Measurements from ENCODE around the gene MAML3. TPM values are rescaled to one million over a fixed set of nuclear protein-coding genes. Genes with fewer than 3 reads are reported as not detected.
"Not testable (repeated sequence)": the region's sequence is repeated elsewhere in the genome, so short reads cannot be mapped to it uniquely, and the experiment has no call there.

The MAML3 gene
- polyA plus RNA-seq, 2 donors, result 3.7 to 3.8 TPM

- 38 to 87% methylated on average over 1 of the region's 1 CpG for WGBS, 2 donors
- no peaks in the 10 kb centered on the region for H3K4me1 ChIP-seq (ENCODE audit: control insufficient read depth in 2 of 2, insufficient read depth in 2 of 2, low read length in 1 of 2)
- no peaks in the 10 kb centered on the region for H3K27me3 ChIP-seq (ENCODE audit: control insufficient read depth in 1 of 2, insufficient read depth in 2 of 2, low read length in 2 of 2)
- no peak overlapping the region for H3K27ac ChIP-seq (ENCODE audit: low read depth in 2 of 2, low read length in 1 of 2)
- no peak overlapping the region for H3K4me3 ChIP-seq (ENCODE audit: low read depth in 1 of 2, low read length in 2 of 2)
- H3K36me3 ChIP-seq (ENCODE audit: control insufficient read depth in 2 of 2, insufficient read depth in 2 of 2, low read length in 1 of 2), result peaks cover 0 to 3% of the 10 kb centered on the region in 2 donors
- H3K9me3 ChIP-seq (ENCODE audit: control insufficient read depth in 2 of 2, insufficient read depth in 1 of 2, low read depth in 1 of 2, low read length in 1 of 2), result no peaks in the 10 kb centered on the region
Measured at GRCh38 chr4:139709660-139710059, 444.3 kb downstream of the MAML3 start.

DNA sequence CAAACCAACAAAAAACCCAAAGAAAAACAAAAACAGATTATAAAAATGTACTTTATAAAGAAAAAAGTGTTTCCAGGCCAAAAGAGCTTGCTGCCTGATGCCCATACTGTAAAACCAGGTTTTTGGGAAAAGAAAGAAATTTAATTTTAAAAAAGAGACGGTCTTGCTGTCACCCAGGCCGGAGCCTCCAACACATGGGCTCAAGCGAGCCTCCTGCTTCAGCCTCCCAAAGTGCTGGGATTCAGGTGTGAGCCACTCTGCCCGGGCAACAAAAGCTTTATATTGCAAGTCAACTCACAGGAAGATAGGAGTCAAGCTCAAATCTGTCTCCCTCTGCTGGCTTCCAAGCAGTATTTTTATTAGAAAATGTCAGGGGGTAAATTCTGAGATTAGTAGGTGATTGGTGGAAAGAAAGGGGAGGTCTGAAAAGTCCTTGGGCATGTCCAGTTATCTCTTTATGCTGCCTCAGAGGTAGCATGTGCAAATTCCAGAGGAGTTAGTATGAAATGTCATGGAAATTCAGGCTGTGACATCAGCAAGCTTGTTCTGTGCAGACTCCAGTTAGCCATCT is 449.0 kb downstream of the MAML3 start:
- Histone ChIP-seq H3K27me3 (ENCODE audit: control insufficient read depth in 1 of 2, insufficient read depth in 2 of 2, low read length in 2 of 2) (no peaks in the 10 kb centered on the region), H3K27ac (ENCODE audit: low read depth in 2 of 2, low read length in 1 of 2) (no peak overlapping the region), H3K9me3 (ENCODE audit: control insufficient read depth in 2 of 2, insufficient read depth in 1 of 2, low read depth in 1 of 2, low read length in 1 of 2) (no peaks in the 10 kb centered on the region), H3K36me3 (ENCODE audit: control insufficient read depth in 2 of 2, insufficient read depth in 2 of 2, low read length in 1 of 2) (peaks cover 6 to 7% of the 10 kb centered on the region in 2 donors), H3K4me3 (ENCODE audit: low read depth in 1 of 2, low read length in 2 of 2) (no peak overlapping the region), H3K4me1 (ENCODE audit: control insufficient read depth in 2 of 2, insufficient read depth in 2 of 2, low read length in 1 of 2) (no peaks in the 10 kb centered on the region)
- WGBS, 2 donors, result 97 to 100% methylated on average over 4 of the region's 4 CpGs

GRCh38 chr4:139700568-139700967 is 453.4 kb downstream of the MAML3 start:
- Histone ChIP-seq H3K27me3 (ENCODE audit: control insufficient read depth in 1 of 2, insufficient read depth in 2 of 2, low read length in 2 of 2) (no peaks in the 10 kb centered on the region), H3K4me3 (ENCODE audit: low read depth in 1 of 2, low read length in 2 of 2) (no peak overlapping the region), H3K36me3 (ENCODE audit: control insufficient read depth in 2 of 2, insufficient read depth in 2 of 2, low read length in 1 of 2) (peaks cover 5 to 7% of the 10 kb centered on the region in 2 donors), H3K4me1 (ENCODE audit: control insufficient read depth in 2 of 2, insufficient read depth in 2 of 2, low read length in 1 of 2) (no peaks in the 10 kb centered on the region), H3K27ac (ENCODE audit: low read depth in 2 of 2, low read length in 1 of 2) (no peak overlapping the region), H3K9me3 (ENCODE audit: control insufficient read depth in 2 of 2, insufficient read depth in 1 of 2, low read depth in 1 of 2, low read length in 1 of 2) (no peaks in the 10 kb centered on the region)
- 76 to 77% methylated on average over 5 of the region's 5 CpGs for WGBS, 2 donors

DNA sequence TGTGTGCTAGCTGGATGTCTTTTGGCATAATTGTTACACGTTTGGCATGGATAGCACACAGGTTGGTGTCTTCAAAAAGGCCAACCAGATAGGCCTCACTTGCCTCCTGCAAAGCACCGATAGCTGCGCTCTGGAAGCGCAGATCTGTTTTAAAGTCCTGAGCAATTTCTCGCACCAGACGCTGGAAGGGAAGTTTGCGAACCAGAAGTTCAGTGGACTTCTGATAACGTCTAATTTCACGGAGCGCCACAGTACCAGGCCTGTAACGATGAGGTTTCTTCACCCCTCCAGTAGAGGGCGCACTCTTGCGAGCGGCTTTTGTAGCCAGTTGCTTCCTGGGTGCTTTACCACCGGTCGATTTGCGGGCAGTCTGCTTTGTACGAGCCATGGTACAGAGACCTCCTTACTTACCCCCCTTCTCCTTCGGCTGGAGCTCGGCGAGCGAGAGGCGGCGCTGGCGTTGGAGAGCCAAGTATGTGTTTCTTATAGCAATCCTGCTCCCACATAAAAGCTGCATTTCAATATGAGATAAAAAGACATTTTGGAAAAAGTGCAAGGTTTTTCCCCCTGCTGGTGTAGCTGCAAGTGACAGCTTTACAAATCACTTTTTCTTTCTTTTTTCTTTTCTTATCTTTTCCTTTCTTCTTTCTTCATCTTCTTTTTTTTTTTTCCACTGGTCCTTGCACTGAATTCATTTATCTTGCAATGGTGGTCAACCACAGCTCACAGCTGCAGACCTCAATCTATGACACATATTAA is 455.6 kb downstream of the MAML3 start:
- not testable (repeated sequence) for H3K27ac ChIP-seq (ENCODE audit: low read depth in 2 of 2, low read length in 1 of 2); H3K27me3 ChIP-seq (ENCODE audit: control insufficient read depth in 1 of 2, insufficient read depth in 2 of 2, low read length in 2 of 2); H3K4me1 ChIP-seq (ENCODE audit: control insufficient read depth in 2 of 2, insufficient read depth in 2 of 2, low read length in 1 of 2); H3K36me3 ChIP-seq (ENCODE audit: control insufficient read depth in 2 of 2, insufficient read depth in 2 of 2, low read length in 1 of 2); H3K9me3 ChIP-seq (ENCODE audit: control insufficient read depth in 2 of 2, insufficient read depth in 1 of 2, low read depth in 1 of 2, low read length in 1 of 2); H3K4me3 ChIP-seq (ENCODE audit: low read depth in 1 of 2, low read length in 2 of 2)
- WGBS, 2 donors, result 96% methylated on average over 11 to 17 of the region's 25 CpGs

- H3K4me3 ChIP-seq (ENCODE audit: low read depth in 1 of 2, low read length in 2 of 2), result no peak overlapping the region
- peaks cover 0 to 7% of the 10 kb centered on the region in 2 donors for H3K4me1 ChIP-seq (ENCODE audit: control insufficient read depth in 2 of 2, insufficient read depth in 2 of 2, low read length in 1 of 2)
- H3K36me3 ChIP-seq (ENCODE audit: control insufficient read depth in 2 of 2, insufficient read depth in 2 of 2, low read length in 1 of 2), result peaks cover 2 to 5% of the 10 kb centered on the region in 2 donors
- no peaks in the 10 kb centered on the region for H3K27me3 ChIP-seq (ENCODE audit: control insufficient read depth in 1 of 2, insufficient read depth in 2 of 2, low read length in 2 of 2)
- H3K27ac ChIP-seq (ENCODE audit: low read depth in 2 of 2, low read length in 1 of 2), result no peak overlapping the region
- WGBS, 2 donors, result 86 to 95% methylated on average over 5 of the region's 5 CpGs
- H3K9me3 ChIP-seq (ENCODE audit: control insufficient read depth in 2 of 2, insufficient read depth in 1 of 2, low read depth in 1 of 2, low read length in 1 of 2), result no peaks in the 10 kb centered on the region
Measured at GRCh38 chr4:139696491-139696890, 457.5 kb downstream of the MAML3 start.

- Histone ChIP-seq H3K4me3 (ENCODE audit: low read depth in 1 of 2, low read length in 2 of 2) (no peak overlapping the region), H3K36me3 (ENCODE audit: control insufficient read depth in 2 of 2, insufficient read depth in 2 of 2, low read length in 1 of 2) (peaks cover 0 to 2% of the 10 kb centered on the region in 2 donors), H3K27ac (ENCODE audit: low read depth in 2 of 2, low read length in 1 of 2) (no peak overlapping the region), H3K9me3 (ENCODE audit: control insufficient read depth in 2 of 2, insufficient read depth in 1 of 2, low read depth in 1 of 2, low read length in 1 of 2) (no peaks in the 10 kb centered on the region), H3K27me3 (ENCODE audit: control insufficient read depth in 1 of 2, insufficient read depth in 2 of 2, low read length in 2 of 2) (no peaks in the 10 kb centered on the region), H3K4me1 (ENCODE audit: control insufficient read depth in 2 of 2, insufficient read depth in 2 of 2, low read length in 1 of 2) (peaks cover 0 to 7% of the 10 kb centered on the region in 2 donors)
- WGBS, 2 donors, result 91 to 94% methylated on average over 3 of the region's 3 CpGs
Measured at GRCh38 chr4:139694522-139695107, 459.4 kb downstream of the MAML3 start.

DNA sequence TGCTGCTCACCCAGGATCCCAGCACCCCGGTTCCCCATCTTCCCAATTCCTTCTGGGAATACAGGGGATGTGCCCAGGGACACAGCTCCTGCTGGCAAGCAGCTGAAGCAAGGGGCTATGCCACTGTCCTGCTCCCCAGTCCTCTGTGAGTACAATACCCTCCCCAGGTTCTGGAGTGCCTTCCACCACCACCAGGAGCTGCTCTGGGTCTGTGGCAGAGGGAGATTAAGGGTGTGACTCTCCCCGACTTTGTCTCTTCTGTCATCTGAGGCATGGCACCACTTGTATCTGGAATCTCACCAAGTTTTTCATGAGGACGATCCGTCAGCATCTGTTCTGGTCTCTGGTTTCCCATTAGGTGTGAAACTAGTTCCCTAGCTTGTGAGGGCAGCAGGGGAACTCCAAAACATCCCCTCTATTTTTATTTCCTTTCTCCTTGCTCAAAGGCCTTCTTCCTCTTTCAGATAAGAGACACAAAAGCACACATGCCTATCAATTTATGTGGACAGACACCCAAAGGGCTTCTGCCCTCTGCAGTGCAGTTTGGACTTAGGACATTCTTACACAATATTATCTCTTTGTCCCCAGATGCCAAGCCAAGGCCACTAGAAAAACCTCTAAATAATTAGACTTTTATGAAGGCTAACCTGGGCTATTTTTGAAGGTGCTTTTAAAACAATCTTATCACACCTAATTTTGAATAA is 461.5 kb downstream of the MAML3 start:
- Histone ChIP-seq H3K4me3 (ENCODE audit: low read depth in 1 of 2, low read length in 2 of 2) (no peak overlapping the region), H3K9me3 (ENCODE audit: control insufficient read depth in 2 of 2, insufficient read depth in 1 of 2, low read depth in 1 of 2, low read length in 1 of 2) (no peaks in the 10 kb centered on the region), H3K27ac (ENCODE audit: low read depth in 2 of 2, low read length in 1 of 2) (peak overlapping the region in 1 of 2 donors; percentile 52), H3K27me3 (ENCODE audit: control insufficient read depth in 1 of 2, insufficient read depth in 2 of 2, low read length in 2 of 2) (no peaks in the 10 kb centered on the region), H3K4me1 (ENCODE audit: control insufficient read depth in 2 of 2, insufficient read depth in 2 of 2, low read length in 1 of 2) (peaks cover 0 to 7% of the 10 kb centered on the region in 2 donors), H3K36me3 (ENCODE audit: control insufficient read depth in 2 of 2, insufficient read depth in 2 of 2, low read length in 1 of 2) (peaks cover 0 to 2% of the 10 kb centered on the region in 2 donors)
- WGBS, 2 donors, result 35 to 39% methylated on average over 4 of the region's 4 CpGs

GRCh38 chr4:139690419-139690818 is 463.6 kb downstream of the MAML3 start:
- Histone ChIP-seq H3K4me3 (ENCODE audit: low read depth in 1 of 2, low read length in 2 of 2) (no peak overlapping the region), H3K27me3 (ENCODE audit: control insufficient read depth in 1 of 2, insufficient read depth in 2 of 2, low read length in 2 of 2) (no peaks in the 10 kb centered on the region), H3K9me3 (ENCODE audit: control insufficient read depth in 2 of 2, insufficient read depth in 1 of 2, low read depth in 1 of 2, low read length in 1 of 2) (no peaks in the 10 kb centered on the region), H3K36me3 (ENCODE audit: control insufficient read depth in 2 of 2, insufficient read depth in 2 of 2, low read length in 1 of 2) (peaks cover 0 to 2% of the 10 kb centered on the region in 2 donors), H3K4me1 (ENCODE audit: control insufficient read depth in 2 of 2, insufficient read depth in 2 of 2, low read length in 1 of 2) (peaks cover 0 to 7% of the 10 kb centered on the region in 2 donors), H3K27ac (ENCODE audit: low read depth in 2 of 2, low read length in 1 of 2) (no peak overlapping the region)

DNA sequence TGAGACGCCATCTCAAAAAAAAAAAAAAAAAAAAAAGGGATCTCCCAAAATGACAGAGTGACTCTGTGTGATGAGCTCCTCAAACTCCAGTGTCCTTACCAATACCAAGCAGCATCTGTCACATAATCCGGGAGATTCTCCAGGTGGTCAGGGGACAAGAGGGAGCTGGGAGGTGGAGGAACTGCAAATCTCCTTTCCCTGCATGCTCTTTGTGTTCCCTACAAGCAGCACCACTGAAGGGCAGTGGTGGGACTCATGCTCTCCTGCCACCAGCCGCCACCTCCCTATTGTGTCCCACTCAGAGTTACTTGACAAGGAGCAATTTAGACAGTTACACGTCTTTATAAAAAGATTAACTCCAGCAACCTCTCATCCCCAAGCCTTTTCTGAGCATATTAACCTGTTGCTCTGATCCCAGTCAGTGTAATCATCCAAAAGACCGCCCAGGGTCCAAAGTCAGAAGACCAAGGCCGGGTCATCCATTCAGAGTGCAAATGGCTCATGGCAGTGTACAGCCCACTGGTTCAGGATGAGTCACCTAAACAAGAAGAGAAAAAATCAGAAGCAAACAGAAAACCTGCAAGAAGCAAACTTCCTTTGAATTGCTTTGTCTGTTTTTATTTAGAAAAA is 464.8 kb downstream of the MAML3 start:
- H3K27ac ChIP-seq (ENCODE audit: low read depth in 2 of 2, low read length in 1 of 2), result no peak overlapping the region
- H3K4me1 ChIP-seq (ENCODE audit: control insufficient read depth in 2 of 2, insufficient read depth in 2 of 2, low read length in 1 of 2), result peaks cover 0 to 7% of the 10 kb centered on the region in 2 donors
- no peaks in the 10 kb centered on the region for H3K9me3 ChIP-seq (ENCODE audit: control insufficient read depth in 2 of 2, insufficient read depth in 1 of 2, low read depth in 1 of 2, low read length in 1 of 2)
- H3K36me3 ChIP-seq (ENCODE audit: control insufficient read depth in 2 of 2, insufficient read depth in 2 of 2, low read length in 1 of 2), result peaks cover 2 to 5% of the 10 kb centered on the region in 2 donors
- no peaks in the 10 kb centered on the region for H3K27me3 ChIP-seq (ENCODE audit: control insufficient read depth in 1 of 2, insufficient read depth in 2 of 2, low read length in 2 of 2)
- 85 to 95% methylated on average over 6 of the region's 6 CpGs for WGBS, 2 donors
- no peak overlapping the region for H3K4me3 ChIP-seq (ENCODE audit: low read depth in 1 of 2, low read length in 2 of 2)
